Measurements from ENCODE around the gene TMEM271. TPM values are rescaled to one million over a fixed set of nuclear protein-coding genes. Genes with fewer than 3 reads are reported as not detected.

TMEM271 gene
- total RNA-seq, 1 donor from 2014 or later: not detected

- no peak overlapping the region for H3K4me3 Mint-ChIP-seq
- H3K27me3 Mint-ChIP-seq: no peaks in the 10 kb centered on the region
- H3K4me1 Mint-ChIP-seq: no peaks in the 10 kb centered on the region
- DNase-seq: no peak
- H3K9me3 Mint-ChIP-seq: peaks cover 5% of the 10 kb centered on the region
- intact Hi-C loops (cut with micrococcal nuclease): no loop called here
- H3K36me3 Mint-ChIP-seq (ENCODE audit: low read depth): peaks cover 65% of the 10 kb centered on the region
- H3K27ac Mint-ChIP-seq: no peak overlapping the region
These were observed 42.6 kb downstream of the TMEM271 start for GRCh38 chr4:533318-534100.

GRCh38 chr4:532588-533317 lies 43.3 kb downstream of the TMEM271 start:
- DNase-seq: no peak
- Mint-ChIP-seq H3K4me3 (no peak overlapping the region), H3K9me3 (peaks cover 5% of the 10 kb centered on the region), H3K27ac (no peak overlapping the region), H3K4me1 (no peaks in the 10 kb centered on the region), H3K27me3 (no peaks in the 10 kb centered on the region), H3K36me3 (ENCODE audit: low read depth) (peaks cover 64% of the 10 kb centered on the region)
- intact Hi-C loops (cut with micrococcal nuclease): no loop called here

- DNase-seq: no peak
These were observed 44.2 kb downstream of the TMEM271 start for GRCh38 chr4:531721-532565.

GRCh38 chr4:531076-531475 lies 45.0 kb downstream of the TMEM271 start:
- intact Hi-C loops (cut with micrococcal nuclease): no loop called here
- H3K27me3 Mint-ChIP-seq: no peaks in the 10 kb centered on the region
- H3K9me3 Mint-ChIP-seq: peaks cover 5% of the 10 kb centered on the region
- DNase-seq: no peak
- H3K36me3 Mint-ChIP-seq (ENCODE audit: low read depth): peaks cover 68% of the 10 kb centered on the region
- H3K4me1 Mint-ChIP-seq: no peaks in the 10 kb centered on the region
- no peak overlapping the region for H3K4me3 Mint-ChIP-seq
- no peak overlapping the region for H3K27ac Mint-ChIP-seq

More at GRCh38 chr4:531721-532565, 44.2 kb downstream of the TMEM271 start:
- H3K4me3 Mint-ChIP-seq: no peak overlapping the region
- H3K27ac Mint-ChIP-seq: no peak overlapping the region
- no peaks in the 10 kb centered on the region for H3K4me1 Mint-ChIP-seq
- peaks cover 5% of the 10 kb centered on the region for H3K9me3 Mint-ChIP-seq
- H3K36me3 Mint-ChIP-seq (ENCODE audit: low read depth): peaks cover 71% of the 10 kb centered on the region
- no peaks in the 10 kb centered on the region for H3K27me3 Mint-ChIP-seq
- intact Hi-C loops (cut with micrococcal nuclease): no loop called here

- Mint-ChIP-seq H3K4me3 (no peak overlapping the region), H3K27me3 (no peaks in the 10 kb centered on the region), H3K9me3 (peaks cover 5% of the 10 kb centered on the region), H3K36me3 (ENCODE audit: low read depth) (peaks cover 68% of the 10 kb centered on the region), H3K4me1 (no peaks in the 10 kb centered on the region), H3K27ac (no peak overlapping the region)
- DNase-seq: no peak
- intact Hi-C loops (cut with micrococcal nuclease): no loop called here
These were observed 45.9 kb downstream of the TMEM271 start for GRCh38 chr4:530017-530781.

GRCh38 chr4:529563-529962 lies 46.5 kb downstream of the TMEM271 start:
- H3K9me3 Mint-ChIP-seq: peaks cover 5% of the 10 kb centered on the region
- H3K4me3 Mint-ChIP-seq: no peak overlapping the region
- intact Hi-C loops (cut with micrococcal nuclease): no loop called here
- no peak overlapping the region for H3K27ac Mint-ChIP-seq
- DNase-seq: no peak
- H3K27me3 Mint-ChIP-seq: no peaks in the 10 kb centered on the region
- peaks cover 66% of the 10 kb centered on the region for H3K36me3 Mint-ChIP-seq (ENCODE audit: low read depth)
- H3K4me1 Mint-ChIP-seq: no peaks in the 10 kb centered on the region

GRCh38 chr4:528835-529234 lies 47.3 kb downstream of the TMEM271 start:
- no peak overlapping the region for H3K4me3 Mint-ChIP-seq
- no peak for DNase-seq
- intact Hi-C loops (cut with micrococcal nuclease): no loop called here
- H3K27me3 Mint-ChIP-seq: no peaks in the 10 kb centered on the region
- no peaks in the 10 kb centered on the region for H3K4me1 Mint-ChIP-seq
- no peak overlapping the region for H3K27ac Mint-ChIP-seq
- peaks cover 70% of the 10 kb centered on the region for H3K36me3 Mint-ChIP-seq (ENCODE audit: low read depth)
- peaks cover 5% of the 10 kb centered on the region for H3K9me3 Mint-ChIP-seq

GRCh38 chr4:528296-528695 lies 47.8 kb downstream of the TMEM271 start:
- peaks cover 5% of the 10 kb centered on the region for H3K9me3 Mint-ChIP-seq
- DNase-seq: no peak
- no peak overlapping the region for H3K4me3 Mint-ChIP-seq
- H3K27ac Mint-ChIP-seq: no peak overlapping the region
- H3K4me1 Mint-ChIP-seq: no peaks in the 10 kb centered on the region
- intact Hi-C loops (cut with micrococcal nuclease): no loop called here
- H3K36me3 Mint-ChIP-seq (ENCODE audit: low read depth): peaks cover 72% of the 10 kb centered on the region
- no peaks in the 10 kb centered on the region for H3K27me3 Mint-ChIP-seq

GRCh38 chr4:526971-527460 lies 49.1 kb downstream of the TMEM271 start:
- H3K36me3 Mint-ChIP-seq (ENCODE audit: low read depth): peaks cover 71% of the 10 kb centered on the region
- no peak overlapping the region for H3K27ac Mint-ChIP-seq
- H3K4me3 Mint-ChIP-seq: no peak overlapping the region
- H3K9me3 Mint-ChIP-seq: no peaks in the 10 kb centered on the region
- H3K4me1 Mint-ChIP-seq: no peaks in the 10 kb centered on the region
- intact Hi-C loops (cut with micrococcal nuclease): no loop called here
- no peaks in the 10 kb centered on the region for H3K27me3 Mint-ChIP-seq
- no peak for DNase-seq

GRCh38 chr4:526189-526909 lies 49.7 kb downstream of the TMEM271 start:
- H3K4me3 Mint-ChIP-seq: no peak overlapping the region
- intact Hi-C loops (cut with micrococcal nuclease): no loop called here
- no peaks in the 10 kb centered on the region for H3K27me3 Mint-ChIP-seq
- H3K36me3 Mint-ChIP-seq (ENCODE audit: low read depth): peaks cover 72% of the 10 kb centered on the region
- H3K27ac Mint-ChIP-seq: no peak overlapping the region
- DNase-seq: no peak
- H3K4me1 Mint-ChIP-seq: no peaks in the 10 kb centered on the region
- no peaks in the 10 kb centered on the region for H3K9me3 Mint-ChIP-seq

GRCh38 chr4:525660-526059 lies 50.4 kb downstream of the TMEM271 start:
- intact Hi-C loops (cut with micrococcal nuclease): no loop called here
- Mint-ChIP-seq H3K36me3 (ENCODE audit: low read depth) (peaks cover 72% of the 10 kb centered on the region), H3K4me3 (no peak overlapping the region), H3K9me3 (no peaks in the 10 kb centered on the region), H3K27me3 (no peaks in the 10 kb centered on the region), H3K27ac (no peak overlapping the region), H3K4me1 (no peaks in the 10 kb centered on the region)
- no peak for DNase-seq

- no peak overlapping the region for H3K4me3 Mint-ChIP-seq
- H3K36me3 Mint-ChIP-seq (ENCODE audit: low read depth): peaks cover 68% of the 10 kb centered on the region
- intact Hi-C loops (cut with micrococcal nuclease): no loop called here
- no peaks in the 10 kb centered on the region for H3K9me3 Mint-ChIP-seq
- DNase-seq: no peak
- H3K4me1 Mint-ChIP-seq: no peaks in the 10 kb centered on the region
- no peaks in the 10 kb centered on the region for H3K27me3 Mint-ChIP-seq
- no peak overlapping the region for H3K27ac Mint-ChIP-seq
These were observed 51.9 kb downstream of the TMEM271 start for GRCh38 chr4:524196-524595.

Measured in activated CD4-positive, alpha-beta T cell treated with anti-CD3 and anti-CD28 coated beads, Interleukin-2, amount 10 ng/mL, durations not matched to agents 24 days and 14 days (primary cell).